GM12864 (cell line): Measurements from ENCODE around the gene CATSPERD.
"Not testable (repeated sequence)": the region's sequence is repeated elsewhere in the genome, so short reads cannot be mapped to it uniquely, and the experiment has no call there.

Experiments
- DNase-seq: peaks from one replicate; pipeline ENCODE4 v3.0.0-alpha.2; 2011; ENCODE audit warnings: low read depth
- H3K4me3 ChIP-seq: 2 replicates; pipeline ENCODE4 v1.5.1; 2011; ENCODE audit warnings: mild to moderate bottlenecking, low read depth, low read length, control low read depth
- CTCF ChIP-seq: IDR thresholded peaks from 2 replicates; pipeline ENCODE4 v1.5.1; 2011; ENCODE audit warnings: low read depth, mild to moderate bottlenecking, moderate library complexity, low read length, control low read depth, inconsistent platforms; ENCODE audit errors: missing control alignments

Gene CATSPERD

DNA sequence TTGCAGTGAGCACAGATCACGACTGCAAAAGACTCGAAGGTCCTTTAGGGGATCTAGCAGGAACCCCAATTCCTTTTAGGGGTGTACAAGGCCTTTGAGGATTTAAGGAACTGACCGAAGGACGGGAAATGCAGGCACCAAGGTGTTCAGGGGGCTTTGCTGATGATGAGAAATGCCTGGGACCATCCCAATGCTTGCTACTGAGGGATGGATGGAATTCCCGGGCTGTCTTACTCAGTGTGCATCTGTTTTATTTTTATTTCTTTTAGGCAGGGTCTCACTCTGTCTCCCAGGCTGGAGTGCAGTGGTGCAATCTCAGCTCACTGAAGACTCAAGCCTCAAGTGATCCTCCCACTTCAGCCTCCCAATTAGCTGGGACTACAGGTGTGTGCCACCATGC, 52.8 kb downstream of the CATSPERD start:
- H3K4me3 ChIP-seq: no peak overlapping the region
- no peak for TF ChIP-seq CTCF
- no peak for DNase-seq

DNA sequence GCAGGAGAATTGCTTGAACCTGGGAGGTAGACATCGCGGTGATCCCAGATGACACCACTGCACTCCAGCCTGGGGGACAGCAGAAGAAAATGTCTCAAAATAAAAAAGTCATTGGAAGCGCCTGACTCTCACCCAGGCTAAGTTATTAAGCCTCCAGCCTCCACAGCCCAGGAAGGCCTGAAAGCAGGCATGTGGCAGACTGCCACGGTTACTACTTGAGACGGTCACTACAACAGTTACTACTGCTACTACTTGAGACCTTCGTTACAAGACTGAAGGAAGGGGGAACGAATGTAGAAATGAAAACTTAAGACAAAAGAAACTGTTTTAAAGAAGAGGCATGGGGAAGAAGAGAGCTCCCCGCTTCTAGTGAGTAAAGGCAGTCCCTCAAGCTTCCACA, 54.5 kb downstream of the CATSPERD start:
- H3K4me3 ChIP-seq: no peak overlapping the region
- TF ChIP-seq CTCF: no peak
- no peak for DNase-seq

DNA sequence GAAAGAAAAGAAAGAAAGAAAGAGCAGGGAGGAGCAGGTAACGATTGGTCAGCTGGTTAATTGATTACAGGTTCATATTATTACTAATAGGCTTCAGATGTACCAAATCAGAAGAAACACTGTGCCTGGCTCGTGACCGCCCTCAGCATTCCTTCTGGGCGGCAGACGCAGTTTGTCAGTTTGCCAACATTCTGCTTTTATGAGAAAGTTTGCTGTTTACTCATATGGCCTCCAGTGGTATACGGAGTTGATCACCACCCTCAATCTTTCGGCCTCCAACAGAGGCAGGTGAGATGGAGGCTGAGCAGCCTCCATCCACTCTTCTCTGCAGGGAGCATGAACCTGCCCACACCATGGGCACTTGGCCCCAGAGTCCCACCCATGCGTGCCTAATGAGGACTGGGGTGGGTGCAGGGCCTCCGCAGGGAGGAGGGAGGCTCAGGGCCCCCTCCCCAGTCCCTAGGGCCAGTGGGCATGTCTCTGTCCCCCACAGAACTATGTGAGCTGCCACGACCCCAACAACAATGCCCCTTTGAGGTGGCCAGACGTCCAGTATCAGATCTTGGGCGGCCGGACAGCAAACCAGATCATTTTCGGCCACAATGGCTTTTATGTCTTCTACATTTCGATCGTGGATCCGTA, 55.4 kb downstream of the CATSPERD start:
- TF ChIP-seq CTCF: no peak
- no peak for DNase-seq

DNA sequence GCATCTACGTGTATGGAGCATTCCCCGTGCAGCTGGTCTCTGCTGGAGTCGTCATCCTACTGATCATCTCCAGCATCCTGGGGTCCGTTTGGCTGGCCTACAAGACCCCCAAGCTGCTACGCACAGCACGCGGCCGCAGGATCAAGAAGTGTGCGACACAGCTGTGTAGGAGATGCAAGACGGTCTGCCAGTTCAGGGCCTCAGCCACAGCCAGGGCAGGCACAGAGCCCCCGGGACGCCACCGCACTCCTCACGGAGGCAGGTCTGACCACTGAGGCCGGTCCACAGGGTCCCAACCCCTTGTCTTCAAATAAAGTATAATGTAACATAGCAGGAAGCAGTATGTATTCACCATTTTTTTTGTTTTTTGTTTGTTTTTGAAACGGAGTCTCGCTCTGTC, 58.0 kb downstream of the CATSPERD start:
- DNase-seq: no peak
- TF ChIP-seq CTCF: no peak
- no peak overlapping the region for H3K4me3 ChIP-seq

More for the DNA sequence above, 55.4 kb downstream of the CATSPERD start:
- H3K4me3 ChIP-seq: no peak overlapping the region

- H3K4me3 ChIP-seq, DNase-seq: not testable (repeated sequence)
Observed at GRCh38 chr19:5780916-5781315, 60.5 kb downstream of the CATSPERD start.

- no peak for TF ChIP-seq CTCF
- no peak for DNase-seq
- H3K4me3 ChIP-seq: no peak overlapping the region
Observed at GRCh38 chr19:5782322-5782721, 61.9 kb downstream of the CATSPERD start.

GRCh38 chr19:5782945-5783919, 62.8 kb downstream of the CATSPERD start:
- no peak overlapping the region for H3K4me3 ChIP-seq
- no peak for TF ChIP-seq CTCF
- DNase-seq: no peak
